Astrocyte (in vitro differentiated cells and primary cell): ENCODE results near the gene SLC2A13.

ENCODE experiments used
- EZH2 ChIP-seq: IDR thresholded peaks from 2 replicates; pipeline ENCODE4 v1.6.1; 2012; ENCODE audit warnings: mild to moderate bottlenecking, low read length, inconsistent platforms; ENCODE audit not compliant: insufficient read depth
- TF ChIP-seq, protein P1 (sequence below): IDR thresholded peaks from 2 replicates; pipeline ENCODE4 v1.5.1; 2011; ENCODE audit warnings: low read depth, mild to moderate bottlenecking, inconsistent platforms, low read length, moderate library complexity; ENCODE audit not compliant: insufficient read depth

- TF ChIP-seq, protein P1, sequence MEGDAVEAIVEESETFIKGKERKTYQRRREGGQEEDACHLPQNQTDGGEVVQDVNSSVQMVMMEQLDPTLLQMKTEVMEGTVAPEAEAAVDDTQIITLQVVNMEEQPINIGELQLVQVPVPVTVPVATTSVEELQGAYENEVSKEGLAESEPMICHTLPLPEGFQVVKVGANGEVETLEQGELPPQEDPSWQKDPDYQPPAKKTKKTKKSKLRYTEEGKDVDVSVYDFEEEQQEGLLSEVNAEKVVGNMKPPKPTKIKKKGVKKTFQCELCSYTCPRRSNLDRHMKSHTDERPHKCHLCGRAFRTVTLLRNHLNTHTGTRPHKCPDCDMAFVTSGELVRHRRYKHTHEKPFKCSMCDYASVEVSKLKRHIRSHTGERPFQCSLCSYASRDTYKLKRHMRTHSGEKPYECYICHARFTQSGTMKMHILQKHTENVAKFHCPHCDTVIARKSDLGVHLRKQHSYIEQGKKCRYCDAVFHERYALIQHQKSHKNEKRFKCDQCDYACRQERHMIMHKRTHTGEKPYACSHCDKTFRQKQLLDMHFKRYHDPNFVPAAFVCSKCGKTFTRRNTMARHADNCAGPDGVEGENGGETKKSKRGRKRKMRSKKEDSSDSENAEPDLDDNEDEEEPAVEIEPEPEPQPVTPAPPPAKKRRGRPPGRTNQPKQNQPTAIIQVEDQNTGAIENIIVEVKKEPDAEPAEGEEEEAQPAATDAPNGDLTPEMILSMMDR = no peak
- no peak for TF ChIP-seq EZH2
These were observed 213.7 kb downstream of the SLC2A13 start for GRCh38 chr12:39892146-39892545.
